ENCODE measurements around the gene CDC73.

CDC73 gene

DNA sequence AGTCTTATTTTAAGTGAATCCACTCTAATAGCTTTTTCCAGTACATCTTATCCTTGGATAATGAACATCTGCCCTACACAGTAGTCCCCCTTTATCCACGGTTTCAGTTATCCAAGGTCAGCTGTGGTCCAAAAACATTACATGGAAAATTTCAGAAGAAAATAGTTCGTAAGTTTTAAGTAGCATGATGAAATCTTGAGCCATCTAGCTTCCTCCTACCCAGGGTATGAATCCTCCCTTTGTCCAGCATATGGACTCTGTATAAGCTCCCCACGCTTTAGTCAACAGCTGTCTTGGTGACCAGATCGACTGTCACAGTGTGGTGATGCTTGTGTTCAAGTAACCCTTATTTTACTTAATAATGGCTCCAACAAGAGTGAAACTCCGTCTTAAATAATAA is 19.2 kb upstream of the CDC73 start:
- no peak for TF ChIP-seq POLR2AphosphoS5 (IDR thresholded peaks at IDR 0.05; ENCODE audit: low read depth, low read length)
- TF ChIP-seq TAF1 (IDR thresholded peaks at IDR 0.05; ENCODE audit: borderline replicate concordance, insufficient read depth, low read length), result no peak
- no peak for TF ChIP-seq FOXP2 (optimal IDR thresholded peaks at IDR 0.05; ENCODE audit: borderline replicate concordance, extremely low read depth, extremely low read length, insufficient read depth)
- TF ChIP-seq, protein P1, sequence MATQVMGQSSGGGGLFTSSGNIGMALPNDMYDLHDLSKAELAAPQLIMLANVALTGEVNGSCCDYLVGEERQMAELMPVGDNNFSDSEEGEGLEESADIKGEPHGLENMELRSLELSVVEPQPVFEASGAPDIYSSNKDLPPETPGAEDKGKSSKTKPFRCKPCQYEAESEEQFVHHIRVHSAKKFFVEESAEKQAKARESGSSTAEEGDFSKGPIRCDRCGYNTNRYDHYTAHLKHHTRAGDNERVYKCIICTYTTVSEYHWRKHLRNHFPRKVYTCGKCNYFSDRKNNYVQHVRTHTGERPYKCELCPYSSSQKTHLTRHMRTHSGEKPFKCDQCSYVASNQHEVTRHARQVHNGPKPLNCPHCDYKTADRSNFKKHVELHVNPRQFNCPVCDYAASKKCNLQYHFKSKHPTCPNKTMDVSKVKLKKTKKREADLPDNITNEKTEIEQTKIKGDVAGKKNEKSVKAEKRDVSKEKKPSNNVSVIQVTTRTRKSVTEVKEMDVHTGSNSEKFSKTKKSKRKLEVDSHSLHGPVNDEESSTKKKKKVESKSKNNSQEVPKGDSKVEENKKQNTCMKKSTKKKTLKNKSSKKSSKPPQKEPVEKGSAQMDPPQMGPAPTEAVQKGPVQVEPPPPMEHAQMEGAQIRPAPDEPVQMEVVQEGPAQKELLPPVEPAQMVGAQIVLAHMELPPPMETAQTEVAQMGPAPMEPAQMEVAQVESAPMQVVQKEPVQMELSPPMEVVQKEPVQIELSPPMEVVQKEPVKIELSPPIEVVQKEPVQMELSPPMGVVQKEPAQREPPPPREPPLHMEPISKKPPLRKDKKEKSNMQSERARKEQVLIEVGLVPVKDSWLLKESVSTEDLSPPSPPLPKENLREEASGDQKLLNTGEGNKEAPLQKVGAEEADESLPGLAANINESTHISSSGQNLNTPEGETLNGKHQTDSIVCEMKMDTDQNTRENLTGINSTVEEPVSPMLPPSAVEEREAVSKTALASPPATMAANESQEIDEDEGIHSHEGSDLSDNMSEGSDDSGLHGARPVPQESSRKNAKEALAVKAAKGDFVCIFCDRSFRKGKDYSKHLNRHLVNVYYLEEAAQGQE (IDR thresholded peaks at IDR 0.05; ENCODE audit: insufficient read depth in 1 of 2, low read depth in 2 of 2, low read length in 2 of 2), result no peak
- TF ChIP-seq SIN3A (IDR thresholded peaks at IDR 0.05; ENCODE audit: borderline replicate concordance, insufficient read depth, low read length), result no peak

DNA sequence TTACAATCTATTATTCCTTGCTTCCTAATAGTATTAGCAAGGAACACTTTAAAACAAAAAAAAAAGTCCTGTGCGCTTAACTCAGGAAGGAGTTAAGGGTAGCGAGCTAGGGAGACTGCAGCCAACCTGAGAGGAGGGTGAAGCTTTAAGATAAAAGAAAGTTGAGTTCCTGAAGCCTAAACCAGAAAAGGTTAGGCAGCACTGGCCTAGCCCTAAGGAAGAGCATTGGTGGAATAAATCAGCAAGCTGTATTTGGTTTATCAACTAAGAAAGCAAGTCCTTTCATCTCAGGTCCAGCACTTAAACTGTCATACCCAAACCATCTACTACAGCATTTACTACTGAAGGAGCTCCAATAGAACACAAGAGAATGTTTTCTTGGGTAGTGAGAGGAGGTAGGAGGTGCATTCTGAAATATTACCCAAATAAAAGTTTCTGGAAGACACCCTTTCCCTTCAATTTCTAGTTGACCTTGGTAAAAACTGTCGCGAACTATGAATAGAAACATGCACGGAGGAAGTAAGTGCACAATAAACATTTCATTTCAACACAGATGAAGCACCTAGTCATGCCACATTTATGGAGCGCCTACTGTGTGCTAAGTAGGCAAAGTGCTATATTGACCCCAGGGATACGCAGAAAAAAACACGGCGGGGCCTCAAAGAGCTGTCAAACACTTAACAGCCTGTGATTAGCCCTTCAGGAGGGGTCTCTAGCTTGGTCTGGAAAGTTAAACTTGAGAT is 17.9 kb upstream of the CDC73 start:
- TF ChIP-seq SIN3A (IDR thresholded peaks at IDR 0.05; ENCODE audit: borderline replicate concordance, insufficient read depth, low read length), result no peak
- no peak for TF ChIP-seq FOXP2 (optimal IDR thresholded peaks at IDR 0.05; ENCODE audit: borderline replicate concordance, extremely low read depth, extremely low read length, insufficient read depth)
- no peak for TF ChIP-seq POLR2AphosphoS5 (IDR thresholded peaks at IDR 0.05; ENCODE audit: low read depth, low read length)
- TF ChIP-seq, protein P1 (IDR thresholded peaks at IDR 0.05; ENCODE audit: insufficient read depth in 1 of 2, low read depth in 2 of 2, low read length in 2 of 2), result no peak
- TF ChIP-seq TAF1 (IDR thresholded peaks at IDR 0.05; ENCODE audit: borderline replicate concordance, insufficient read depth, low read length), result no peak

DNA sequence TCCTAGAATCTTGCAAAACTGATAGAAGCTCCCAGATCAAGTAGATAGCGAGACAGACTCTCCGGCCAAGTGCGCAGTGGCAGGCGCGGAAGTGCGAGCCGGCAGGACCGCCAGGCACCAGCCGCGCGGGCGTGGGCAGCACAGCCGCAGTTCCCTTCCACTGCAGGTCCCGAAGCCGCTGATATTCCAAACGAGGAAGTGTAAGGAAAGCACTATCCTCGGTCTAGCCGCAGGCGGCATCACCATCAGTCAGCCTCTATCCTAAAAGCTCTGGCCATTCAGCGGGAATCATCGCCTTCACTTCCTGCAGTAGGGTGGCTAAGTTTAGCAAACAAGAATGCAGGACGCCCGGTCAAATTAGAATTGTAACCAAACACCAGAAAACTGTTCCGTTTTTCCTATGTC is 17.3 kb upstream of the CDC73 start:
- TF ChIP-seq, protein P1 (IDR thresholded peaks at IDR 0.05; ENCODE audit: insufficient read depth in 1 of 2, low read depth in 2 of 2, low read length in 2 of 2), result no peak
- TF ChIP-seq POLR2AphosphoS5 (IDR thresholded peaks at IDR 0.05; ENCODE audit: low read depth, low read length), result no peak; the same call in 1 of the 2 replicates
- no peak for TF ChIP-seq TAF1 (IDR thresholded peaks at IDR 0.05; ENCODE audit: borderline replicate concordance, insufficient read depth, low read length)

DNA sequence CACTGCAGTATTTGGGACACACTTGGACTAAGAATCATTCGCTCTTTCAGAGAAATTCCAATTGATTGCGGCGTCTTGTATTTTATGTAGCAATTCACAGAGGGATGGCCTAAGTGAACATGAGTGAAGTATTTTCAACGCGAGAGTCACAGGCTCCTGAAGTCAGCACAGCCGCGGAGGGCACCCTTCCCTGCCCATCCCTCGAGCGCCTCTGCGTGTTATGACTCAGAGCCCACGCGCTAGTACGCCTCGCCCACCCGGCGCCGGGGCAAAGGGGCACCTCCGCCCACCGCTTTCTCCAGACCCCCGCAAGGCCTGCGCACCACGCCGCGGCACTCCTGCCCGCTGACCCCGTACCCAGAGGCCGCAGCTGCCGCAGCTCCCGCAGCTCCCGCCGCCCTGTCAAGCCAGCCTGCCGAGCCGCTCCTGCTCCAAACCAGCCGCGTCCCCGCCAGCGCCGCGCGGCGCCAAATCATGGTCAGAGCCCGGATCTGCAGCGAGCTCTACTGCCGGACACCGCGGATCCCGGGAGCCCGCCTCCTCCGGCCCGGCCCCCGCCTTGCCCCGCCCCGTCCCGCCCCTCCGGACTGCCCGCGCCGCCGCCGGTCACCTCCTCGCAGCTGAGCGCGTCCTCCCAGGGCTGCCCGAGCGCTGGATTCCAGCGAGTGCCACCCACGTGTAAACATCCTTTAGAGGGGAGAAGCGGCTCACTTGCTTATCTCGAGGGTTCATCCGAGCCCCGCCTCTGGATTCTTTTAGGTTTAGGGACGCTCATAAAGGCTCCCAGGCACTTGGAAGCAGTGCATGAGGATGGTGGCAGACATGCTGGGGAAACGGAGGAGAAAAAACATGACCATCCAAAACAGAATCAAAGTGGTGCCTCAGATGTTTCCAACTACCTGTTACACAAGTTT is 16.7 kb upstream of the CDC73 start, which contains the start of gene GLRX2:
GLRX2 (minus strand) TSS at position 508 of the 914 bp plus-strand sequence; CDS start at position 476, 32 bp downstream.
- TF ChIP-seq SIN3A (IDR thresholded peaks at IDR 0.05; ENCODE audit: borderline replicate concordance, insufficient read depth, low read length) (peak; percentile 13; the same call in 1 of the 2 replicates), TAF1 (IDR thresholded peaks at IDR 0.05; ENCODE audit: borderline replicate concordance, insufficient read depth, low read length) (peak; percentile 78), POLR2AphosphoS5 (IDR thresholded peaks at IDR 0.05; ENCODE audit: low read depth, low read length) (peak; percentile 77), FOXP2 (optimal IDR thresholded peaks at IDR 0.05; ENCODE audit: borderline replicate concordance, extremely low read depth, extremely low read length, insufficient read depth) (peak; percentile 81)
- TF ChIP-seq, protein P1 (IDR thresholded peaks at IDR 0.05; ENCODE audit: insufficient read depth in 1 of 2, low read depth in 2 of 2, low read length in 2 of 2), result peak in 1 of 2 experiments; percentile 53; a peak in 3 of 4 replicates
